Subcutaneous adipose tissue (tissue), 4 donors: ENCODE data around the gene MPP7. TPM values are rescaled to one million over a fixed set of nuclear protein-coding genes. Genes with fewer than 3 reads are reported as not detected.

ENCODE experiments used
- CTCF ChIP-seq: fragments of 450-650 bp; IDR thresholded peaks from one replicate; pipeline ENCODE4 v1.5.1; 2016; ENCODE audit warnings: low read depth, mild to moderate bottlenecking, control low read depth, antibody characterized with exemption, moderate library complexity
- total RNA-seq, 4 donors: library from RNA; depleted of rRNA; stranded (reverse); fragments of >200 nt; gene quantifications; one replicate each; pipeline ENCODE4 v1.1.0, GENCODE V29; 2016

The MPP7 gene
- total RNA-seq, 4 donors from 2014 or later = 2.2 to 3.3 (median 2.5) TPM

GRCh38 chr10:28293236-28294168 lies 9.4 kb downstream of the MPP7 start:
- no peak for TF ChIP-seq CTCF

GRCh38 chr10:28291881-28292297 lies 11.0 kb downstream of the MPP7 start:
- TF ChIP-seq CTCF = no peak

- TF ChIP-seq CTCF = no peak
These were observed 17.0 kb downstream of the MPP7 start for GRCh38 chr10:28285816-28286215.

GRCh38 chr10:28284126-28284525 lies 18.7 kb downstream of the MPP7 start:
- no peak for TF ChIP-seq CTCF

GRCh38 chr10:28283251-28283650 lies 19.6 kb downstream of the MPP7 start:
- no peak for TF ChIP-seq CTCF

GRCh38 chr10:28282336-28282735 lies 20.5 kb downstream of the MPP7 start:
- TF ChIP-seq CTCF = no peak

GRCh38 chr10:28281726-28282315 lies 21.0 kb downstream of the MPP7 start:
- no peak for TF ChIP-seq CTCF
